Muscle layer of duodenum (tissue), 2 donors: ENCODE data around the gene ADAMTS9.
"Not testable (repeated sequence)": the region's sequence is repeated elsewhere in the genome, so short reads cannot be mapped to it uniquely, and the experiment has no call there.

Source experiments
- H3K27ac ChIP-seq: one replicate; pipeline ENCODE4 v1.7.0; 2013; ENCODE audit warnings: mild to moderate bottlenecking, low read length
- H3K27me3 ChIP-seq: one replicate; pipeline ENCODE4 v1.7.0; 2013; ENCODE audit warnings: low read depth, mild to moderate bottlenecking, control low read depth, low read length
- H3K36me3 ChIP-seq, 2 donors: one replicate each; pipeline ENCODE4 v1.7.0; 2013; ENCODE audit warnings: low read length in 2 of 2, control low read depth in 1 of 2, mild to moderate bottlenecking in 1 of 2; ENCODE audit not compliant: insufficient read depth in 2 of 2, control insufficient read depth in 1 of 2
- H3K4me1 ChIP-seq, 2 donors: one replicate each; pipeline ENCODE4 v1.7.0; 2013; ENCODE audit warnings: low read length in 2 of 2, mild to moderate bottlenecking in 2 of 2, control low read depth in 1 of 2, moderate library complexity in 1 of 2; ENCODE audit not compliant: insufficient read depth in 2 of 2, control insufficient read depth in 1 of 2
- H3K4me3 ChIP-seq, 2 donors: one replicate each; pipeline ENCODE4 v1.7.0; 2013; ENCODE audit warnings: low read length in 2 of 2, low read depth in 1 of 2, mild to moderate bottlenecking in 1 of 2
- H3K9me3 ChIP-seq, 2 donors: one replicate each; pipeline ENCODE4 v1.7.0; 2013; ENCODE audit warnings: low read length in 2 of 2, control low read depth in 1 of 2, mild to moderate bottlenecking in 1 of 2; ENCODE audit not compliant: control insufficient read depth in 1 of 2
- donor health status: healthy.

ADAMTS9 gene

GRCh38 chr3:64550745-64551144 lies 137.1 kb downstream of the ADAMTS9 start:
- H3K36me3 ChIP-seq: no peaks in the 10 kb centered on the region
- H3K4me3 ChIP-seq: no peak overlapping the region
- H3K27ac ChIP-seq: no peak overlapping the region

GRCh38 chr3:64549869-64550268 lies 137.9 kb downstream of the ADAMTS9 start:
- Histone ChIP-seq H3K27ac (no peak overlapping the region), H3K36me3 (no peaks in the 10 kb centered on the region), H3K9me3 (no peaks in the 10 kb centered on the region), H3K4me1 (peaks cover 3 to 18% of the 10 kb centered on the region in 2 donors), H3K4me3 (no peak overlapping the region), H3K27me3 (no peaks in the 10 kb centered on the region)

More at GRCh38 chr3:64550745-64551144, 137.1 kb downstream of the ADAMTS9 start:
- peaks cover 3 to 18% of the 10 kb centered on the region in 2 donors for H3K4me1 ChIP-seq
- H3K27me3 ChIP-seq: no peaks in the 10 kb centered on the region
- H3K9me3 ChIP-seq: no peaks in the 10 kb centered on the region

- no peaks in the 10 kb centered on the region for H3K27me3 ChIP-seq
- no peaks in the 10 kb centered on the region for H3K36me3 ChIP-seq
These were observed 139.5 kb downstream of the ADAMTS9 start for GRCh38 chr3:64548200-64548889.

GRCh38 chr3:64546856-64547255 lies 140.9 kb downstream of the ADAMTS9 start:
- H3K4me3 ChIP-seq: no peak overlapping the region
- H3K9me3 ChIP-seq: no peaks in the 10 kb centered on the region
- H3K27me3 ChIP-seq: no peaks in the 10 kb centered on the region
- H3K27ac ChIP-seq: no peak overlapping the region
- H3K36me3 ChIP-seq: no peaks in the 10 kb centered on the region
- H3K4me1 ChIP-seq: peaks cover 3 to 18% of the 10 kb centered on the region in 2 donors

More at GRCh38 chr3:64548200-64548889, 139.5 kb downstream of the ADAMTS9 start:
- peaks cover 3 to 18% of the 10 kb centered on the region in 2 donors for H3K4me1 ChIP-seq
- no peak overlapping the region for H3K4me3 ChIP-seq
- H3K9me3 ChIP-seq: no peaks in the 10 kb centered on the region
- H3K27ac ChIP-seq: peak overlapping the region; percentile 46

GRCh38 chr3:64545239-64545638 lies 142.6 kb downstream of the ADAMTS9 start:
- H3K9me3 ChIP-seq, H3K27me3 ChIP-seq, H3K4me3 ChIP-seq, H3K27ac ChIP-seq: not testable (repeated sequence)
- H3K4me1 ChIP-seq: peaks cover 3 to 18% of the 10 kb centered on the region in 2 donors
- peaks cover 9 to 13% of the 10 kb centered on the region in 2 donors for H3K36me3 ChIP-seq

- peaks cover 10 to 13% of the 10 kb centered on the region in 2 donors for H3K36me3 ChIP-seq
- H3K4me1 ChIP-seq: peaks cover 0 to 13% of the 10 kb centered on the region in 2 donors
These were observed 146.0 kb downstream of the ADAMTS9 start for GRCh38 chr3:64541803-64542202.

GRCh38 chr3:64539451-64540196 lies 148.2 kb downstream of the ADAMTS9 start:
- H3K4me3 ChIP-seq: no peak overlapping the region
- no peak overlapping the region for H3K27ac ChIP-seq
- no peaks in the 10 kb centered on the region for H3K9me3 ChIP-seq
- peaks cover 0 to 13% of the 10 kb centered on the region in 2 donors for H3K4me1 ChIP-seq
- H3K36me3 ChIP-seq: peaks cover 10 to 13% of the 10 kb centered on the region in 2 donors
- no peaks in the 10 kb centered on the region for H3K27me3 ChIP-seq

More at GRCh38 chr3:64541803-64542202, 146.0 kb downstream of the ADAMTS9 start:
- H3K27ac ChIP-seq: no peak overlapping the region
- H3K9me3 ChIP-seq: no peaks in the 10 kb centered on the region
- no peak overlapping the region for H3K4me3 ChIP-seq
- no peaks in the 10 kb centered on the region for H3K27me3 ChIP-seq

- H3K4me3 ChIP-seq: no peak overlapping the region
- no peaks in the 10 kb centered on the region for H3K9me3 ChIP-seq
- no peaks in the 10 kb centered on the region for H3K27me3 ChIP-seq
- no peak overlapping the region for H3K27ac ChIP-seq
- H3K4me1 ChIP-seq: peaks cover 0 to 13% of the 10 kb centered on the region in 2 donors
- peaks cover 8 to 10% of the 10 kb centered on the region in 2 donors for H3K36me3 ChIP-seq
These were observed 151.6 kb downstream of the ADAMTS9 start for GRCh38 chr3:64536166-64536565.

GRCh38 chr3:64533617-64534317 lies 154.0 kb downstream of the ADAMTS9 start:
- no peak overlapping the region for H3K4me3 ChIP-seq
- no peaks in the 10 kb centered on the region for H3K9me3 ChIP-seq
- no peaks in the 10 kb centered on the region for H3K36me3 ChIP-seq
- peaks cover 0 to 4% of the 10 kb centered on the region in 2 donors for H3K4me1 ChIP-seq
- no peaks in the 10 kb centered on the region for H3K27me3 ChIP-seq
- H3K27ac ChIP-seq: no peak overlapping the region

GRCh38 chr3:64530434-64531049 lies 157.3 kb downstream of the ADAMTS9 start:
- H3K4me1 ChIP-seq: no peaks in the 10 kb centered on the region
- H3K36me3 ChIP-seq: no peaks in the 10 kb centered on the region
- H3K27ac ChIP-seq: no peak overlapping the region
- H3K27me3 ChIP-seq: no peaks in the 10 kb centered on the region
- H3K4me3 ChIP-seq: no peak overlapping the region
- no peaks in the 10 kb centered on the region for H3K9me3 ChIP-seq

GRCh38 chr3:64523324-64523723 lies 164.5 kb downstream of the ADAMTS9 start:
- Histone ChIP-seq H3K36me3 (peaks cover 0 to 8% of the 10 kb centered on the region in 2 donors), H3K27me3 (no peaks in the 10 kb centered on the region), H3K4me1 (no peaks in the 10 kb centered on the region), H3K27ac (no peak overlapping the region), H3K9me3 (peaks cover 0 to 6% of the 10 kb centered on the region in 2 donors), H3K4me3 (no peak overlapping the region)
